K562 (cell line): ENCODE measurements around the gene DCXR. TPM values are rescaled to one million over a fixed set of nuclear protein-coding genes. Genes with fewer than 3 reads are reported as not detected.

Source experiments
- ATAC-seq: fragments of 200-7000 bp; cut with Tn5 transposase; 3 replicates; pipeline ENCODE4 v1.9.1; 2020; ENCODE audit warnings: moderate library complexity
- BruUV-seq: library from RNA; stranded (reverse); fragments of 400-500 nt; replicated peaks from 2 replicates; lab custom pipeline; 2021; lab: Mats Ljungman, UMichigan
- CTCF ChIA-PET: fragments of 300-600 bp; formaldehyde crosslinking; extraction: SDS; loops from one replicate; lab custom pipeline; 2021; ENCODE audit warnings: low intra/inter-chr PET ratio; lab: Yijun Ruan, JAX
- POLR2A ChIA-PET: fragments of 300-600, 350-650 bp; sonication (Branson Sonifier 250); formaldehyde crosslinking; extraction: SDS; loops from one replicate; lab custom pipeline; 2021; ENCODE audit warnings: antibody characterized with exemption, inconsistent platforms; lab: Yijun Ruan, JAX
- DNase-seq, 4 experiments: peaks; one replicate each; pipeline versions ENCODE4 v3.0.0 to v3.0.0-alpha.2; 2011 to 2018; ENCODE audit warnings: low spot score in 3 of 4, mixed read lengths in 3 of 4; ENCODE audit errors: extremely low read depth in 1 of 4
- FAIRE-seq: peaks from 2 replicates; lab custom pipeline; 2011; peaks lifted over from hg19 to GRCh38; lab: Jason Lieb, UNC
- H2AFZ ChIP-seq: 2 replicates; pipeline ENCODE4 v1.6.0; 2011; ENCODE audit warnings: low read depth, low read length, control low read depth, inconsistent platforms
- H3K27ac ChIP-seq: fragments of 200-600 bp; 3 replicates; pipeline ENCODE4 v1.8.0; 2011; ENCODE audit warnings: low read depth, mild to moderate bottlenecking, control low read depth, inconsistent platforms, low read length, moderate library complexity, mixed read lengths; ENCODE audit errors: extremely low read depth
- H3K27me3 ChIP-seq, 2 experiments: fragments of 300-600 bp in 1 of 2; 2 replicates in 1 of 2; 3 replicates in 1 of 2; pipeline versions ENCODE4 v1.6.0 to v1.8.0; 2011; ENCODE audit warnings: inconsistent platforms in 2 of 2, low read length in 2 of 2, mild to moderate bottlenecking in 1 of 2, mixed read lengths in 1 of 2, moderate library complexity in 1 of 2; ENCODE audit not compliant: control insufficient read depth in 2 of 2, insufficient read depth in 2 of 2
- H3K36me3 ChIP-seq: fragments of 300-600 bp; 3 replicates; pipeline ENCODE4 v1.8.0; 2011; ENCODE audit warnings: mild to moderate bottlenecking, low read length, inconsistent platforms; ENCODE audit not compliant: control insufficient read depth, insufficient read depth
- H3K4me1 ChIP-seq, 2 experiments: fragments of 200-600 bp in 1 of 2; replicated peaks in 1 of 2; 2 replicates in 1 of 2; 3 replicates in 1 of 2; pipeline versions ENCODE4 v1.5.1 to v1.8.0; 2011; ENCODE audit warnings: inconsistent platforms in 2 of 2, low read length in 2 of 2, mild to moderate bottlenecking in 1 of 2, mixed read lengths in 1 of 2, moderate library complexity in 1 of 2; ENCODE audit not compliant: control insufficient read depth in 2 of 2, insufficient read depth in 2 of 2
- H3K4me2 ChIP-seq: 2 replicates; pipeline ENCODE4 v1.6.1; 2011; ENCODE audit warnings: low read length, control low read depth, inconsistent platforms, mixed read lengths; ENCODE audit not compliant: insufficient read depth
- H3K4me3 ChIP-seq: fragments of 200-600 bp; sonication (generic), shearing (Covaris generic); 2 replicates; pipeline ENCODE4 v1.5.1; 2016; ENCODE audit warnings: control low read depth, inconsistent platforms
- H3K79me2 ChIP-seq: fragments of 200-600 bp; 3 replicates; pipeline ENCODE4 v1.8.0; 2011; ENCODE audit warnings: low read length, inconsistent platforms; ENCODE audit not compliant: control insufficient read depth, insufficient read depth
- H3K9ac ChIP-seq, 2 experiments: 2 replicates each; pipeline versions ENCODE4 v1.6.0 to v1.6.1; 2011; ENCODE audit warnings: low read depth in 2 of 2, low read length in 2 of 2, control low read depth in 1 of 2, inconsistent platforms in 1 of 2, mild to moderate bottlenecking in 1 of 2, mixed read lengths in 1 of 2; ENCODE audit not compliant: insufficient read depth in 1 of 2
- H3K9me1 ChIP-seq: one replicate; pipeline ENCODE4 v1.6.0; 2011; ENCODE audit warnings: inconsistent platforms, mild to moderate bottlenecking, low read length, moderate library complexity; ENCODE audit not compliant: control insufficient read depth, insufficient read depth
- H3K9me3 ChIP-seq: replicated peaks from 2 replicates; pipeline ENCODE4 v1.5.1; 2011; ENCODE audit warnings: low read depth, low read length, inconsistent platforms; ENCODE audit not compliant: control insufficient read depth, insufficient read depth
- H4K20me1 ChIP-seq: replicated peaks from 2 replicates; pipeline ENCODE4 v1.6.1; 2011; ENCODE audit warnings: low read length, inconsistent platforms, mixed read lengths; ENCODE audit not compliant: control insufficient read depth, insufficient read depth
- BDP1 ChIP-seq: IDR thresholded peaks from 3 replicates; pipeline ENCODE4 v1.6.1; 2011; ENCODE audit not compliant: insufficient read length, insufficient read depth
- KLF10 ChIP-seq: fragments of 250-450 bp; sonication (Bioruptor Pico); IDR thresholded peaks from 2 replicates; pipeline ENCODE4 v1.6.1; 2021; ENCODE audit warnings: matching md5 sums
- MTA3 ChIP-seq: fragments of 450-650 bp; formaldehyde crosslinking; IDR thresholded peaks from 2 replicates; pipeline ENCODE4 v1.6.1; 2017; ENCODE audit warnings: mild to moderate bottlenecking, borderline replicate concordance
- NRF1 ChIP-seq, 2 experiments: fragments of 450-650 bp; IDR thresholded peaks in 1 of 2; conservative IDR thresholded peaks in 1 of 2; 2 replicates each; pipeline ENCODE4 v1.6.1; 2014; ENCODE audit warnings: mild to moderate bottlenecking in 2 of 2
- POLR2G ChIP-seq: fragments of 200-400 bp; formaldehyde crosslinking; IDR thresholded peaks from 2 replicates; pipeline ENCODE4 v1.6.1; 2017; ENCODE audit warnings: low read depth, mild to moderate bottlenecking, antibody characterized with exemption, low read length, moderate library complexity
- POLR3A ChIP-seq: IDR thresholded peaks from 2 replicates; pipeline ENCODE4 v1.6.1; 2011; ENCODE audit warnings: borderline replicate concordance, mild to moderate bottlenecking, moderate library complexity; ENCODE audit not compliant: insufficient read length, insufficient read depth; ENCODE audit errors: extremely low read depth
- RBBP5 ChIP-seq: fragments of 200-600 bp; sonication (generic); IDR thresholded peaks from 2 replicates; pipeline ENCODE4 v1.6.1; 2012; ENCODE audit warnings: borderline replicate concordance, mild to moderate bottlenecking, low read length, control low read depth, inconsistent platforms; ENCODE audit not compliant: insufficient read depth, poor library complexity, severe bottlenecking
- TEAD4 ChIP-seq, 2 experiments: sonication (generic) in 1 of 2; formaldehyde crosslinking in 1 of 2; IDR thresholded peaks; 2 replicates each; pipeline versions ENCODE4 v1.6.1 to v1.8.0; 2012 to 2022; ENCODE audit warnings: borderline replicate concordance in 1 of 2, inconsistent platforms in 1 of 2, low read length in 1 of 2, mild to moderate bottlenecking in 1 of 2, missing genetic modification reagents in 1 of 2
- ZNF146 ChIP-seq: IDR thresholded peaks from one replicate; pipeline ENCODE4 v1.6.1; 2018; ENCODE audit warnings: missing compliant biosample characterization; ENCODE audit not compliant: unreplicated experiment
- ZNF551 ChIP-seq: fragments of 250-450 bp; sonication (Bioruptor Pico); IDR thresholded peaks from 2 replicates; pipeline ENCODE4 v1.5.0; 2021; ENCODE audit warnings: mild to moderate bottlenecking, moderate library complexity
- ZNF766 ChIP-seq: fragments of 200-800 bp; sonication (Bioruptor generic); conservative IDR thresholded peaks from 2 replicates; pipeline ENCODE4 v1.6.1; 2016; ENCODE audit warnings: missing genetic modification characterization, missing compliant biosample characterization
- WGBS: fragments of 100-300 bp; shearing (Covaris generic); methylation state at CpG from one replicate; pipeline ENCODE4 v1.1.6; 2016; ENCODE audit warnings: low coverage, mixed read lengths; ENCODE audit not compliant: insufficient coverage; ENCODE audit errors: missing lambda C conversion rate; 5-methylcytosine and 5-hydroxymethylcytosine counted together
- in situ Hi-C: fragments of 300-500 bp; cut with MboI; formaldehyde crosslinking; loops from 4 replicates; pipeline ENCODE4 v1.15.0; 2018; ENCODE audit warnings: inconsistent platforms, mixed read lengths
- intact Hi-C: fragments of 100-400 bp; cut with micrococcal nuclease; formaldehyde crosslinking; loops from 2 replicates; pipeline ENCODE4 v1.14.2; 2022
- polyA plus RNA-seq, 8 experiments: library from polyadenylated mRNA; depleted of rRNA in 4 of 8; stranded (reverse) in 5 of 8; unstranded in 3 of 8; fragments of >200 nt; fragmentation: Nextera tagmentation in 2 of 8; fragmentation: Illumina TruSeq in 1 of 8; extraction: Ambion mirVana in 2 of 8; extraction: Trizol in 1 of 8; gene quantifications; 2 replicates each; pipeline versions ENCODE4 v1.2.1 to v1.2.3, GENCODE V29; 2011 to 2014; ENCODE audit warnings: inconsistent platforms in 1 of 8, missing spikeins in 1 of 8
- total RNA-seq, 7 experiments: library from RNA; depleted of rRNA in 6 of 7; stranded (reverse); fragments of >200 nt in 6 of 7; fragmentation: Illumina TruSeq in 2 of 7; extraction: Trizol in 2 of 7; gene quantifications; 2 replicates each; pipeline versions ENCODE4 v1.2.1 to v1.2.3, GENCODE V29; 2011 to 2021; ENCODE audit warnings: low replicate concordance in 1 of 7
- TF ChIP-seq, protein P1 (sequence below): sonication (generic); formaldehyde crosslinking; IDR thresholded peaks from 2 replicates; pipeline ENCODE4 v1.8.0; 2022; ENCODE audit warnings: missing genetic modification reagents, mild to moderate bottlenecking, borderline replicate concordance
- TF ChIP-seq, protein P2 (sequence below), 3 experiments: IDR thresholded peaks in 2 of 3; conservative IDR thresholded peaks in 1 of 3; 2 replicates each; pipeline ENCODE4 v1.5.1; 2011 to 2012; ENCODE audit warnings: low read length in 3 of 3, mild to moderate bottlenecking in 3 of 3, control low read depth in 2 of 3, improper control_type of control experiment in 1 of 3, inconsistent platforms in 1 of 3, low read depth in 1 of 3, mixed read lengths in 1 of 3, moderate library complexity in 1 of 3; ENCODE audit not compliant: insufficient read depth in 2 of 3
- TF ChIP-seq, protein P3 (sequence below): sonication (generic); formaldehyde crosslinking; IDR thresholded peaks from 2 replicates; pipeline ENCODE4 v1.8.1; 2023; ENCODE audit warnings: mild to moderate bottlenecking, missing genetic modification reagents

DCXR gene
- total and polyA plus RNA-seq, 9 of the 15 experiments (the other 6 are each of a cell fraction or from before 2014, with no cell fraction given) = 21.3 to 274 (median 156) TPM

DNA sequence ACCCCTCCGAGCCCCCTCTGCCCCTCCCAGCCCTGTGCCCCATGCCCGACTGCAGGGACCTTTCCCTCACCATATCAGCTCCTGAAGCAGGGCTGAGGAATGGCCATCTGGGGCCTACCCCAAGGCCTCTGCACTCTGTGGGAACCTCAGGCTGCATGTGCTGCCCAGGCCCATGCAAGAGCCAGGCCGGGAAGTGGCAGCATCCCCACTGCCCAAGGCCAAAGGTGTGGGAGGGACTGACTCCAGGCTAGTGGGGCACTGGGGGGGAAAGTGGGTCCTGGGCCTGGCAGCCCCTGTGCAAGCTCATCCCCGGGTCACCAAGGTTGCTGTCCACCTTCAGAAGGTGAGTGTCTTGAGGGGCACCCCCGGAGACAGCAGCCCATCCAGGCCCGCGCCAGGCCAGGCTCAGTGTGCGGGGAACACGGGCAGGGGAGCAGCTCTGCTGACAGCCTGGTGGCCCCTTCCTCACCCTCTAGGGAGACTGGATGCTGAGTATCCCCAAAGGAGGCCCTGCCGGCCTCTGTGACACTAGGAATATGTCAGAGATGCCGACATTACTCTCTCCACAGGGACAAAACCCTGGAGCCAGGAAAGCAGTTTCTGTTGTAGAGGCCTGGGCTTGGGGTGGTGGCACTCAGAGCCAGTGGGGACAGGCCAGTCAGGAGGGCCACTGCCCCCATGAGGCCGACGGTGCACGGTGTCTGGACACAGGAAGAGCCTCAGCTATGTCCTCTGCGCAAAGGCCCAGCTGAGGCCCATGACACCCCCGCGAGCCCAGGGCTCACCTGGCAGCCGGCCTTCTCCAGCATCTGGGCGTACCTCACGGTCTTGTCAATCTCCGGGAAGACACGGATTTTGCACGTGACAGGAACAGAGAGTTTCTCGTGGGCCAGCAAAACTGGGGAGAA is 24.8 kb upstream of the DCXR start:
- BruUV-seq = no TSS peak
- TF ChIP-seq ZNF146 (CRISPR knock-in tag) = no peak
- no peak for TF ChIP-seq POLR3A
- TF ChIP-seq ZNF551 = no peak
- no peak for TF ChIP-seq RBBP5
- TF ChIP-seq KLF10 (CRISPR knock-in tag) = no peak
- TF ChIP-seq POLR2G = peak; percentile 46
- TF ChIP-seq NRF1 (conservative IDR thresholded peaks at IDR 0.05 in 1 of 2, IDR thresholded peaks at IDR 0.05 in 1 of 2) = no peak
- TF ChIP-seq TEAD4 (IDR thresholded peaks at IDR 0.05; ENCODE audit: low read length) = no peak
- peak; percentile 52; the same call in 1 of the 2 replicates for TF ChIP-seq TEAD4 (CRISPR knock-in tag; IDR thresholded peaks at IDR 0.05; ENCODE audit: borderline replicate concordance)
- no peak for TF ChIP-seq BDP1
- TF ChIP-seq, protein P1, sequence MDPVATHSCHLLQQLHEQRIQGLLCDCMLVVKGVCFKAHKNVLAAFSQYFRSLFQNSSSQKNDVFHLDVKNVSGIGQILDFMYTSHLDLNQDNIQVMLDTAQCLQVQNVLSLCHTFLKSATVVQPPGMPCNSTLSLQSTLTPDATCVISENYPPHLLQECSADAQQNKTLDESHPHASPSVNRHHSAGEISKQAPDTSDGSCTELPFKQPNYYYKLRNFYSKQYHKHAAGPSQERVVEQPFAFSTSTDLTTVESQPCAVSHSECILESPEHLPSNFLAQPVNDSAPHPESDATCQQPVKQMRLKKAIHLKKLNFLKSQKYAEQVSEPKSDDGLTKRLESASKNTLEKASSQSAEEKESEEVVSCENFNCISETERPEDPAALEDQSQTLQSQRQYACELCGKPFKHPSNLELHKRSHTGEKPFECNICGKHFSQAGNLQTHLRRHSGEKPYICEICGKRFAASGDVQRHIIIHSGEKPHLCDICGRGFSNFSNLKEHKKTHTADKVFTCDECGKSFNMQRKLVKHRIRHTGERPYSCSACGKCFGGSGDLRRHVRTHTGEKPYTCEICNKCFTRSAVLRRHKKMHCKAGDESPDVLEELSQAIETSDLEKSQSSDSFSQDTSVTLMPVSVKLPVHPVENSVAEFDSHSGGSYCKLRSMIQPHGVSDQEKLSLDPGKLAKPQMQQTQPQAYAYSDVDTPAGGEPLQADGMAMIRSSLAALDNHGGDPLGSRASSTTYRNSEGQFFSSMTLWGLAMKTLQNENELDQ (CRISPR knock-in tag) = no peak
- TF ChIP-seq MTA3 = no peak
- TF ChIP-seq, protein P2, sequence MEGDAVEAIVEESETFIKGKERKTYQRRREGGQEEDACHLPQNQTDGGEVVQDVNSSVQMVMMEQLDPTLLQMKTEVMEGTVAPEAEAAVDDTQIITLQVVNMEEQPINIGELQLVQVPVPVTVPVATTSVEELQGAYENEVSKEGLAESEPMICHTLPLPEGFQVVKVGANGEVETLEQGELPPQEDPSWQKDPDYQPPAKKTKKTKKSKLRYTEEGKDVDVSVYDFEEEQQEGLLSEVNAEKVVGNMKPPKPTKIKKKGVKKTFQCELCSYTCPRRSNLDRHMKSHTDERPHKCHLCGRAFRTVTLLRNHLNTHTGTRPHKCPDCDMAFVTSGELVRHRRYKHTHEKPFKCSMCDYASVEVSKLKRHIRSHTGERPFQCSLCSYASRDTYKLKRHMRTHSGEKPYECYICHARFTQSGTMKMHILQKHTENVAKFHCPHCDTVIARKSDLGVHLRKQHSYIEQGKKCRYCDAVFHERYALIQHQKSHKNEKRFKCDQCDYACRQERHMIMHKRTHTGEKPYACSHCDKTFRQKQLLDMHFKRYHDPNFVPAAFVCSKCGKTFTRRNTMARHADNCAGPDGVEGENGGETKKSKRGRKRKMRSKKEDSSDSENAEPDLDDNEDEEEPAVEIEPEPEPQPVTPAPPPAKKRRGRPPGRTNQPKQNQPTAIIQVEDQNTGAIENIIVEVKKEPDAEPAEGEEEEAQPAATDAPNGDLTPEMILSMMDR (IDR thresholded peaks at IDR 0.05 in 2 of 3, conservative IDR thresholded peaks at IDR 0.05 in 1 of 3; ENCODE audit: insufficient read depth in 2 of 3, low read depth in 1 of 3, low read length in 3 of 3) = peak in 2 of 3 experiments; percentile 26 to 27; a peak in 2 of 6 replicates
- no peak for TF ChIP-seq ZNF766 (CRISPR knock-in tag)
- TF ChIP-seq, protein P3, sequence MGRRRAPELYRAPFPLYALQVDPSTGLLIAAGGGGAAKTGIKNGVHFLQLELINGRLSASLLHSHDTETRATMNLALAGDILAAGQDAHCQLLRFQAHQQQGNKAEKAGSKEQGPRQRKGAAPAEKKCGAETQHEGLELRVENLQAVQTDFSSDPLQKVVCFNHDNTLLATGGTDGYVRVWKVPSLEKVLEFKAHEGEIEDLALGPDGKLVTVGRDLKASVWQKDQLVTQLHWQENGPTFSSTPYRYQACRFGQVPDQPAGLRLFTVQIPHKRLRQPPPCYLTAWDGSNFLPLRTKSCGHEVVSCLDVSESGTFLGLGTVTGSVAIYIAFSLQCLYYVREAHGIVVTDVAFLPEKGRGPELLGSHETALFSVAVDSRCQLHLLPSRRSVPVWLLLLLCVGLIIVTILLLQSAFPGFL (CRISPR knock-in tag) = no peak

More for the DNA sequence above, 24.8 kb upstream of the DCXR start:
- POLR2A ChIA-PET = interaction anchor here (0.6 to 2.4 kb wide), 6 partner anchors 8 to 103 kb away, joined by 3 to 11 read pairs (median 4); no protein-coding TSS in a partner anchor
- Histone ChIP-seq H3K4me2 (no peak overlapping the region), H2AFZ (no peak overlapping the region), H3K27ac (no peak overlapping the region), H3K79me2 (peaks cover 28% of the 10 kb centered on the region), H3K9me1 (no peaks in the 10 kb centered on the region), H3K9me3 (no peaks in the 10 kb centered on the region), H3K4me3 (no peak overlapping the region), H3K27me3 (no peaks in the 10 kb centered on the region), H4K20me1 (no peaks in the 10 kb centered on the region; the same call in none of the 2 replicates), H3K36me3 (peaks cover 71% of the 10 kb centered on the region; the same call in 2 of the 3 replicates), H3K9ac (peak overlapping the region in 1 of 2 experiments; percentile 46; a peak in 1 of 4 replicates), H3K4me1 (peaks cover 3 to 83% of the 10 kb centered on the region in 2 experiments; a peak in 3 of 5 replicates)
- intact Hi-C loops = no loop called here
- WGBS = 94% methylated on average over 23 of the region's 24 CpGs
- CTCF ChIA-PET = no interaction called here
- ATAC-seq (peak; percentile 36; the same call in 2 of the 3 replicates), DNase-seq (no peak), FAIRE-seq (no peak)
- in situ Hi-C loops = no loop called here
